OCI-LY1 (cell line): ENCODE results near the gene CD300C.
"Not testable (repeated sequence)": the region's sequence is repeated elsewhere in the genome, so short reads cannot be mapped to it uniquely, and the experiment has no call there.

Source experiments
- H2AFZ ChIP-seq: fragments of 200-600 bp; sonication (generic), shearing (Covaris generic); 2 replicates; pipeline ENCODE4 v1.6.0; 2014; ENCODE audit warnings: antibody characterized with exemption, mild to moderate bottlenecking, low read length
- H3F3A ChIP-seq: fragments of 200-600 bp; sonication (generic), shearing (Covaris generic); 2 replicates; pipeline ENCODE4 v1.6.0; 2014; ENCODE audit warnings: mild to moderate bottlenecking, antibody characterized with exemption, low read length, moderate library complexity; ENCODE audit not compliant: insufficient read depth
- H3K27ac ChIP-seq: fragments of 200-600 bp; sonication (generic); 2 replicates; pipeline ENCODE4 v1.5.1; 2014; ENCODE audit warnings: low read length, mixed run types, mild to moderate bottlenecking, low read depth; ENCODE audit not compliant: poor library complexity, severe bottlenecking
- H3K27me3 ChIP-seq: fragments of 200-600 bp; sonication (generic); 2 replicates; pipeline ENCODE4 v1.6.0; 2014; ENCODE audit warnings: antibody characterized with exemption, mild to moderate bottlenecking, low read length, moderate library complexity; ENCODE audit not compliant: insufficient read depth
- H3K36me3 ChIP-seq: fragments of 200-600 bp; sonication (generic); 2 replicates; pipeline ENCODE4 v1.6.1; 2014; ENCODE audit warnings: mild to moderate bottlenecking, antibody characterized with exemption, low read length, moderate library complexity, mixed read lengths; ENCODE audit not compliant: insufficient read depth
- H3K4me1 ChIP-seq: fragments of 200-600 bp; sonication (generic); 2 replicates; pipeline ENCODE4 v1.5.1; 2014; ENCODE audit warnings: mild to moderate bottlenecking, low read length, moderate library complexity; ENCODE audit not compliant: insufficient read depth, severe bottlenecking
- H3K4me2 ChIP-seq: fragments of 200-600 bp; sonication (generic), shearing (Covaris generic); 2 replicates; pipeline ENCODE4 v1.6.1; 2014; ENCODE audit warnings: low read length
- H3K4me3 ChIP-seq: fragments of 200-600 bp; sonication (generic); 2 replicates; pipeline ENCODE4 v1.5.1; 2014; ENCODE audit warnings: low read length, low read depth, mild to moderate bottlenecking, mixed read lengths; ENCODE audit not compliant: poor library complexity, severe bottlenecking
- H3K79me2 ChIP-seq: fragments of 200-600 bp; shearing (Covaris generic); 2 replicates; pipeline ENCODE4 v1.6.1; 2016; ENCODE audit warnings: mixed run types, low read length, mixed read lengths; ENCODE audit not compliant: insufficient read depth
- H3K9ac ChIP-seq: fragments of 200-600 bp; sonication (generic), shearing (Covaris generic); 2 replicates; pipeline ENCODE4 v1.6.1; 2014; ENCODE audit warnings: mild to moderate bottlenecking, low read length, mixed read lengths
- H3K9me2 ChIP-seq: fragments of 200-600 bp; sonication (generic), shearing (Covaris generic); 2 replicates; pipeline ENCODE4 v1.6.1; 2014; ENCODE audit warnings: low read depth, mild to moderate bottlenecking, low read length, mixed read lengths
- H3K9me3 ChIP-seq: fragments of 200-600 bp; shearing (Covaris generic); 2 replicates; pipeline ENCODE4 v1.6.1; 2014; ENCODE audit warnings: low read length, mixed read lengths
- H4K20me1 ChIP-seq: fragments of 200-600 bp; sonication (generic), shearing (Covaris generic); 2 replicates; pipeline ENCODE4 v1.6.0; 2016; ENCODE audit warnings: mild to moderate bottlenecking, low read length; ENCODE audit not compliant: insufficient read depth
- CTCF ChIP-seq: fragments of 200-600 bp; sonication (generic), shearing (Covaris generic); IDR thresholded peaks from 2 replicates; pipeline ENCODE4 v1.5.1; 2017; ENCODE audit warnings: mild to moderate bottlenecking, antibody characterized with exemption, low read length, moderate library complexity, mixed read lengths
- EZH2 ChIP-seq: fragments of 200-600 bp; sonication (generic), shearing (Covaris generic); IDR thresholded peaks from 2 replicates; pipeline ENCODE4 v1.8.0; 2017; ENCODE audit warnings: borderline replicate concordance, mixed run types, mild to moderate bottlenecking, antibody characterized with exemption, low read length, moderate library complexity, mixed read lengths

CD300C gene

GRCh38 chr17:74520016-74520434 lies 25.9 kb downstream of the CD300C start:
- Histone ChIP-seq H3K27ac (no peak overlapping the region), H3K36me3 (no peaks in the 10 kb centered on the region), H2AFZ (no peak overlapping the region), H3K9me2 (no peaks in the 10 kb centered on the region), H3K4me2 (no peak overlapping the region), H3K9me3 (no peaks in the 10 kb centered on the region), H3K27me3 (no peaks in the 10 kb centered on the region), H3K4me1 (no peaks in the 10 kb centered on the region), H3K4me3 (no peak overlapping the region), H4K20me1 (no peaks in the 10 kb centered on the region), H3K9ac (no peak overlapping the region), H3K79me2 (no peaks in the 10 kb centered on the region), H3F3A (no peaks in the 10 kb centered on the region)
- TF ChIP-seq EZH2, result no peak
- TF ChIP-seq CTCF, result no peak

- H3K27ac ChIP-seq, H3F3A ChIP-seq, H3K9me2 ChIP-seq, H3K9ac ChIP-seq, H4K20me1 ChIP-seq, H3K79me2 ChIP-seq, H3K36me3 ChIP-seq, H3K9me3 ChIP-seq, H2AFZ ChIP-seq, H3K27me3 ChIP-seq, H3K4me3 ChIP-seq, H3K4me1 ChIP-seq, H3K4me2 ChIP-seq: not testable (repeated sequence)
Observed at GRCh38 chr17:74518413-74518981, 27.4 kb downstream of the CD300C start.

GRCh38 chr17:74516561-74517328 lies 29.2 kb downstream of the CD300C start:
- no peak overlapping the region for H3K27ac ChIP-seq
- no peak overlapping the region for H3K4me2 ChIP-seq
- TF ChIP-seq CTCF, result no peak
- no peak for TF ChIP-seq EZH2
- H3K9ac ChIP-seq, result no peak overlapping the region
- no peaks in the 10 kb centered on the region for H3K36me3 ChIP-seq
- H3K9me2 ChIP-seq, result no peaks in the 10 kb centered on the region
- no peak overlapping the region for H3K4me3 ChIP-seq
- no peaks in the 10 kb centered on the region for H3K27me3 ChIP-seq
- H2AFZ ChIP-seq, result no peak overlapping the region
- H3K79me2 ChIP-seq, result no peaks in the 10 kb centered on the region
- H3K4me1 ChIP-seq, result no peaks in the 10 kb centered on the region
- peaks cover 9% of the 10 kb centered on the region; the same call in 1 of the 2 replicates for H3F3A ChIP-seq
- no peaks in the 10 kb centered on the region for H3K9me3 ChIP-seq
- no peaks in the 10 kb centered on the region for H4K20me1 ChIP-seq
